Cardiac fibroblast (primary cell): Measurements from ENCODE around the gene RCN2.

Source experiments
- DNase-seq, 2 donors: peaks; one replicate each; pipeline versions ENCODE4 v3.0.0 to v3.0.0-alpha.2; 2010; ENCODE audit warnings: low read depth in 2 of 2
- H3K4me3 ChIP-seq, 2 donors: replicated peaks in 1 of 2; 1 replicate in 1 of 2; 2 replicates in 1 of 2; pipeline ENCODE4 v1.5.1; 2011; ENCODE audit warnings: low read depth in 2 of 2, low read length in 2 of 2, mild to moderate bottlenecking in 2 of 2, moderate library complexity in 1 of 2
- CTCF ChIP-seq: IDR thresholded peaks from one replicate; pipeline ENCODE4 v1.5.1; 2011; ENCODE audit warnings: low read depth, mild to moderate bottlenecking, low read length, inconsistent platforms

The RCN2 gene

GRCh38 chr15:76947454-76947853 lies 15.9 kb downstream of the RCN2 start:
- H3K4me3 ChIP-seq = no peak overlapping the region
- DNase-seq = no peak
- TF ChIP-seq CTCF = no peak

GRCh38 chr15:76951220-76951619 lies 19.7 kb downstream of the RCN2 start:
- H3K4me3 ChIP-seq = no peak overlapping the region
- TF ChIP-seq CTCF = no peak
- DNase-seq = no peak

- no peak overlapping the region for H3K4me3 ChIP-seq
These were observed 22.4 kb downstream of the RCN2 start for GRCh38 chr15:76953913-76954312.

GRCh38 chr15:76954744-76955143 lies 23.2 kb downstream of the RCN2 start:
- no peak for TF ChIP-seq CTCF
- no peak for DNase-seq
- H3K4me3 ChIP-seq = no peak overlapping the region

More at GRCh38 chr15:76953913-76954312, 22.4 kb downstream of the RCN2 start:
- TF ChIP-seq CTCF = no peak
- no peak for DNase-seq

- DNase-seq = no peak
- no peak overlapping the region for H3K4me3 ChIP-seq
- TF ChIP-seq CTCF = no peak
These were observed 29.9 kb downstream of the RCN2 start for GRCh38 chr15:76961268-76962011.

- no peak overlapping the region for H3K4me3 ChIP-seq
- no peak for TF ChIP-seq CTCF
- no peak for DNase-seq
These were observed 30.9 kb downstream of the RCN2 start for GRCh38 chr15:76962337-76963013.

GRCh38 chr15:76963596-76963995 lies 32.0 kb downstream of the RCN2 start:
- no peak for TF ChIP-seq CTCF
- no peak overlapping the region for H3K4me3 ChIP-seq
- DNase-seq = no peak
